Lower lobe of right lung (tissue), 1 donor: ENCODE results near the gene MIDN. TPM values are rescaled to one million over a fixed set of nuclear protein-coding genes. Genes with fewer than 3 reads are reported as not detected.

Experiments used
- total RNA-seq: library from RNA; stranded (reverse); fragmentation: NEBNext Ultra II Directional; extraction: Animal tissue kit (Norgen Biotek cat#: 25700); gene quantifications from one replicate; pipeline ENCODE4 v1.2.1, GENCODE V29; 2021
- donor health status: DM: no; HTN: yes; CAD: no; lungs with severe emphysema.

The MIDN gene
- total RNA-seq, 1 donor from 2014 or later, result 76.3 TPM

Other genes with a start within 250 kb of the MIDN start
- 3.0 TPM for gene GRIN3B, start 248.2 kb upstream of the MIDN start, total RNA-seq
- gene TMEM259, start 227.5 kb upstream of the MIDN start, total RNA-seq, result 159 TPM
- not detected for gene RNU6-2, start 227.1 kb upstream of the MIDN start, total RNA-seq
- 158 TPM for gene CNN2, start 222.0 kb upstream of the MIDN start, total RNA-seq
- gene ABCA7, start 208.5 kb upstream of the MIDN start, total RNA-seq, result 53.3 TPM
- 83.5 TPM for gene ARHGAP45, start 181.4 kb upstream of the MIDN start, total RNA-seq
- 158 TPM for gene POLR2E, start 153.2 kb upstream of the MIDN start, total RNA-seq
- gene GPX4, start 144.6 kb upstream of the MIDN start, total RNA-seq, result 378 TPM
- 91.6 TPM for gene SBNO2, start 74.3 kb upstream of the MIDN start, total RNA-seq
- gene STK11, start 42.8 kb upstream of the MIDN start, total RNA-seq, result 50.5 TPM
- 0.41 TPM for gene CBARP, start 10.6 kb upstream of the MIDN start, total RNA-seq
- gene ATP5F1D, start 6.8 kb upstream of the MIDN start, total RNA-seq, result 116 TPM
- 352 TPM for gene CIRBP, start 20.7 kb downstream of the MIDN start, total RNA-seq
- 43.5 TPM for gene FAM174C, start 26.9 kb downstream of the MIDN start, total RNA-seq
- not detected for gene EFNA2, start 37.3 kb downstream of the MIDN start, total RNA-seq
- 76.7 TPM for gene NDUFS7, start 135.3 kb downstream of the MIDN start, total RNA-seq
- 7.8 TPM for gene GAMT, start 153.0 kb downstream of the MIDN start, total RNA-seq
- gene DAZAP1, start 159.0 kb downstream of the MIDN start, total RNA-seq, result 89.4 TPM
- 854 TPM for gene RPS15, start 189.8 kb downstream of the MIDN start, total RNA-seq
- 0.12 TPM for gene APC2, start 201.5 kb downstream of the MIDN start, total RNA-seq
- 28.5 TPM for gene C19orf25, start 230.6 kb downstream of the MIDN start, total RNA-seq
- 7.4 TPM for gene PCSK4, start 241.8 kb downstream of the MIDN start, total RNA-seq
- gene REEP6, start 242.6 kb downstream of the MIDN start, total RNA-seq, result 2.5 TPM